Lower leg skin (tissue), 3 donors: Measurements from ENCODE around the gene RITA1.

ENCODE experiments used
- POLR2A ChIP-seq, 2 donors: fragments of 450-650 bp; IDR thresholded peaks; one replicate each; pipeline ENCODE4 v1.6.1; 2016 to 2017; ENCODE audit warnings: antibody characterized with exemption in 2 of 2, mild to moderate bottlenecking in 1 of 2, moderate library complexity in 1 of 2
- TF ChIP-seq, protein P1 (sequence below), 3 donors: fragments of 450-650 bp; IDR thresholded peaks; one replicate each; pipeline ENCODE4 v1.5.1; 2016; ENCODE audit warnings: antibody characterized with exemption in 3 of 3, mild to moderate bottlenecking in 3 of 3, moderate library complexity in 2 of 3

DNA sequence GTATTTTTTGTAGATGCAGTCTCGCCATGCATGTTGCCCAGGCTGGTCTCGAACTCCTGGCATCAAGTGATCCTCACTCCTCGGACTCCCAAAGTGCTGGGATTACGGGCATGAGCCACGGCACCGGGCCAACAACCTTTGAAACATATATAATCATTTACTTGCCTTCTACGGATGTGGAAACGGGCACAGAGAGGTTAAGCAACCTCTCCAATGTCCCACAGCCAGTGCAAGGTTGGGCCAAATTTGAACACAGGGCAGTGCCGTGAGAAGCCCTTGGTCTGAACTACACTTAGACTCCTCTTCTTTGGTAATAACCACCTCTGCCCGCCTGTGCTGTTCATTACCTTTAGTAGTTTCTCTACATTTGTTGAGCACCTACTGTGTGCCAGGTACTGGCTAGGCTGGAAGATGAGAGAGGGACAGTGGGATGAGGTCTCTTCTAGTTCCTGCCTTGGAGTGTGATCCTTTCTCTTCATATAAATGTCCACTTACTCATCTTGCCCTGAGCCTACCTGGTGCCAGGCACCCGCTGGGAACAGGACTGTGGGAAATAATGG, 2.4 kb upstream of the RITA1 start:
- TF ChIP-seq, protein P1, sequence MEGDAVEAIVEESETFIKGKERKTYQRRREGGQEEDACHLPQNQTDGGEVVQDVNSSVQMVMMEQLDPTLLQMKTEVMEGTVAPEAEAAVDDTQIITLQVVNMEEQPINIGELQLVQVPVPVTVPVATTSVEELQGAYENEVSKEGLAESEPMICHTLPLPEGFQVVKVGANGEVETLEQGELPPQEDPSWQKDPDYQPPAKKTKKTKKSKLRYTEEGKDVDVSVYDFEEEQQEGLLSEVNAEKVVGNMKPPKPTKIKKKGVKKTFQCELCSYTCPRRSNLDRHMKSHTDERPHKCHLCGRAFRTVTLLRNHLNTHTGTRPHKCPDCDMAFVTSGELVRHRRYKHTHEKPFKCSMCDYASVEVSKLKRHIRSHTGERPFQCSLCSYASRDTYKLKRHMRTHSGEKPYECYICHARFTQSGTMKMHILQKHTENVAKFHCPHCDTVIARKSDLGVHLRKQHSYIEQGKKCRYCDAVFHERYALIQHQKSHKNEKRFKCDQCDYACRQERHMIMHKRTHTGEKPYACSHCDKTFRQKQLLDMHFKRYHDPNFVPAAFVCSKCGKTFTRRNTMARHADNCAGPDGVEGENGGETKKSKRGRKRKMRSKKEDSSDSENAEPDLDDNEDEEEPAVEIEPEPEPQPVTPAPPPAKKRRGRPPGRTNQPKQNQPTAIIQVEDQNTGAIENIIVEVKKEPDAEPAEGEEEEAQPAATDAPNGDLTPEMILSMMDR (IDR thresholded peaks at IDR 0.05): no peak
- no peak for TF ChIP-seq POLR2A (IDR thresholded peaks at IDR 0.05)
